ENCODE measurements around the gene PLIN5. TPM values are rescaled to one million over a fixed set of nuclear protein-coding genes. Genes with fewer than 3 reads are reported as not detected.

The PLIN5 gene
- total RNA-seq, 2 experiments from 2014 or later = not detected

DNA sequence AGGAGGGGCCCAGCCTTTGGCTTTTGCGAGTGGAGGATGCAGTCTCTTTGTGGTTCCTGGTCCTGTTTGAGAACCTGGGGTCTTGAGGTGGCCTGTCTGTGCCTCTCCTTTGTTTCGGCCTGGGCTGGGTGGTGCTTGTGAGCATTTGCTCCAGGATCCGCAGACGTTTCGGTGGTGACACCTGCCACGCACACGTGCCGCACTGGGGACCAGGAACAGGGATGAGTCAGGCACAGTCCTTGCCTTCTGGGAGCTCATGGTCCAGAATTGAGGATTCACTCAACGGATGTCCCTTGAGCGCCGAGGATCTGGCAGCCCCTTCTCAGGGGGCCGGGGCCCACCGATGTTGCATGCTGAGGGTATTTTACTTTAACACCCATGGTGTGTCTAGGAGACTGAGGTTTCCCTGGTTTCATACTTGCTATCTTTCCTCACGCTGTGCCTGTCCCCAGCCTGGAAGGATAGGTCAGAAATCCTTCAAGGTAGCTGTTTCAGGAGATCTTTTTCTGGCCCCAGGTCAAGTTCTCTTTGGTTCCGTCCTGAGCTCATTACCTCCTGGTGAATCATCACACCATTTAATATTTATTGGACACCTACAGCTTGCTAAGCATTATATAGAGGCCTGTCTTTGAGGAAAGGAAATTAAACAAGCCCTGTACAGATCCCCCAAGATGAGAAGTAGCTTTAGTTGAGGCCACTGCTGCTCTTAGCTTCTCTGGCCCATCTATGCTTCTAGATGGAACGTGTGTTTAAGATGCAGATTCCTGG is 57.8 kb downstream of the PLIN5 start:
- CTCF ChIA-PET = interaction anchor here (0.7 kb wide), 1 partner anchor 48 kb away, joined by 3 read pairs; no protein-coding TSS in a partner anchor
- Mint-ChIP-seq H3K4me3 (no peak overlapping the region), H3K36me3 (peaks cover 5% of the 10 kb centered on the region), H3K9me3 (ENCODE audit: low read depth) (no peaks in the 10 kb centered on the region), H3K4me1 (peaks cover 16% of the 10 kb centered on the region), H3K27ac (no peak overlapping the region), H3K27me3 (no peaks in the 10 kb centered on the region)
- no peak for DNase-seq
- no peak for ATAC-seq

DNA sequence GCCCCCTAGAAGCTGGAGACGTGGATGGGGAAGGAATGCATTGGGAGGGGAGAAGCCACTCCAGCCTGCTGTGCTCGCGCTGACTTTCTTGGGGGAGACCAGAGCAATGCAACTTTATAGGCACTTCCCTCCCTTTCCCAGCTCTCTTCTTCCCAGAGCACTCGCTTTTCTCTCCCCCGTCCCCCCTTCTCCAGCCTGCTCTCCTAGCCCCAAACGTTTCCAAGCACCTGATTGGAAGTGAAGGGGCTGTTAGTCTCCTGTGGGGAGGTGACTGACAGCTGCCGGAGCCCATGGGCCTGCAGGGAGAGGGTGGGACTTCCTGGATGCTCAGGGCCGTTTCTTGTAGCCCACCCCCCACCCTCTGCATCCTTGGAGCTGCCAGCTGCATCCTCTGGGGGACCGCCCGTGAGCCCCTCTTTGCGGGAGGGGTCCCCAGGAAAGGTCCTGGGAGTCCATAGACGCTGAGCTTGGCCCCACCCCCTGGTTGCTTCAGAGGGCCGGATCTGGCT is 60.5 kb downstream of the PLIN5 start:
- CTCF ChIA-PET = interaction anchor here (0.7 kb wide), 1 partner anchor 485 kb away, joined by 3 read pairs; no protein-coding TSS in a partner anchor
- DNase-seq = no peak
- H3K27me3 Mint-ChIP-seq = no peaks in the 10 kb centered on the region
- peak overlapping the region; percentile 70 for H3K27ac Mint-ChIP-seq
- H3K4me1 Mint-ChIP-seq = peaks cover 21% of the 10 kb centered on the region
- peak overlapping the region; percentile 72 for H3K4me3 Mint-ChIP-seq
- no peak for ATAC-seq
- peaks cover 5% of the 10 kb centered on the region for H3K36me3 Mint-ChIP-seq
- no peaks in the 10 kb centered on the region for H3K9me3 Mint-ChIP-seq (ENCODE audit: low read depth)

DNA sequence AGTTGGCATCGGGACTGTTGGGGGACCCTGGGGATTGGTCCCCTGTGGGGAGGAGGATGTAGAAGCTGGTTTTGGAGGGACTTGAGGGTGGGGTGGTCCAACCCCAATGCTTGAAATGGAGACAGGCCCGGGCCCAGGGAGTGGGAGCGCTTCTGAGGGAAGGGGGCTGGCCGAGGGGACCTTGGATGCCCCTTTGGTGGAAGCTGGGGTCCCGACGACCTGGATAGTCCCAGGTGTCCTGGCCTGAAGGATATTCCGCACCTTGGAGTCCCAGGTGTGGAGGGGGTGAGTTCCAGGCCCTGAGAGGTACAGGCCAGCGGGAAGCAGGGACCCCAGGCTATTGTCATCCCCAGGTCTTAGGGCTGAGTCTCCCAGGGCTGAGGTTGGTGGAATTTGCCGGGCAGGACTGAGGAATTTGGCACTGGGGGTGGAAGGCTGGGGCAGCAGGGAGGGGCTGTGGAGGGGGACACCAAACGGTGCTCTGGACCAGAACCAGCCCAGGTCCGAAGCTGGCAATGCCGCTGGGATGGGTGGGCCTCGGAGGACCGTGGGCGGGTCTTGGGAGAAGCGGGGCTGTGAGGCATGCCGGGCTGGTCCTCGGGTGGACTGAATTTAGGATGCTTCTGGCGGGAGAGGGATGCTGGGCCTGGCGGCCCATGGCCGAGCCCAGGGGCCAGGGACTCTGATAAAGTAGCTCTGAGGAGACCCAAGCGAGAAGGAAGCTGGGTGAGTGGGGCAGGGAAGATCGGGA is 61.1 kb downstream of the PLIN5 start:
- Mint-ChIP-seq H3K4me3 (peak overlapping the region; percentile 72), H3K36me3 (peaks cover 5% of the 10 kb centered on the region), H3K27me3 (no peaks in the 10 kb centered on the region), H3K4me1 (peaks cover 23% of the 10 kb centered on the region), H3K27ac (peak overlapping the region; percentile 70), H3K9me3 (ENCODE audit: low read depth) (no peaks in the 10 kb centered on the region)
- CTCF ChIA-PET = interaction anchor here (1.2 to 3.1 kb wide), 2 partner anchors 11 to 50 kb away, joined by 3 to 16 read pairs; no protein-coding TSS in a partner anchor
- DNase-seq (no peak), ATAC-seq (no peak)

DNA sequence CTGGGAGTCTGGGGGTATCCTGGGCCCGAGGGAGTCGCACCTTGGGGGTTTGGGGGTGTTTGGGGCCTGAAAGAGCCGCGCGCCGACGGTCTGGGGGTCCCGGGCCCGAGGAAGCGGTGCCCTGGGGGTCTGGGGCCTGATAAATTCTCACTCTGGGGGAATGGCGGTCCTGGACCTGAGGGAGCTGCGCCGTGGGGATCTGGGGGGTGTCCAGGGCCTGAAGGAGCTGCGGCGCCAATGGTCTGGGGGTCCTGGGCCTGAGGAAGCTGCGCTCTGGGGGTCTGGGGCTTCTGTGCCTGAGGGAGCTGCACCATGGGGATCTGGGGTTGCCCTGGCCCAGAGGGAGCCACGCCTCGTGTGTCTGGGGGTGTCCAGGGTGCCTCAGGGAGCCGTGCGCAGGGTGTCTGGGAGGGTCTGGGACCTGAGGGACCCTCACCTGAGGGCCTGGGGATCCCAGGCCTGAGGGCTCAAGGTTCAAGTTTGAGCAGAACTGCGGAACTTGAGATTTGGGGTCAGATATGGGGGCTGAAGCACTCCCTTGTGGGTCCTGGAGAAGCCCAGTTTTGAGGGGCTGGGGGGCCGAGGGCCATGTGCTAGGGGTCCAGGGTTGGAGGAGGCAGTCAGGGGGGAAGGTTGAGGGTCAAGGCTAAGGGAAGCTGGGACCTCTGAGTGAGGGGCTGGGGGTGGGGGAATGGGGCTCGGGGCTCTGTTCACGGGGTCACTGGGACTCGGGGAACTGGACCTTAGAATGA is 61.8 kb downstream of the PLIN5 start:
- peak; percentile 40 for DNase-seq
- CTCF ChIA-PET = interaction anchor here (1.2 to 3.1 kb wide), 2 partner anchors 10 to 51 kb away, joined by 3 to 16 read pairs; no protein-coding TSS in a partner anchor
- no peak for ATAC-seq
- H3K4me3 Mint-ChIP-seq = peak overlapping the region; percentile 72
- no peaks in the 10 kb centered on the region for H3K9me3 Mint-ChIP-seq (ENCODE audit: low read depth)
- peak overlapping the region; percentile 59 for H3K27ac Mint-ChIP-seq
- no peaks in the 10 kb centered on the region for H3K27me3 Mint-ChIP-seq
- H3K36me3 Mint-ChIP-seq = peaks cover 5% of the 10 kb centered on the region
- H3K4me1 Mint-ChIP-seq = peaks cover 23% of the 10 kb centered on the region

Other genes starting within 250 kb of the PLIN5 start
- gene TMIGD2, start 232.8 kb downstream of the PLIN5 start, total RNA-seq = 10 to 100 TPM; 29.8 to 40.7 TPM
- 10 to 100 TPM; 24.7 to 30.6 TPM for gene FSD1, start 230.6 kb downstream of the PLIN5 start, total RNA-seq
- 1 to 10 TPM; 8.8 to 9.6 TPM for gene STAP2, start 196.4 kb downstream of the PLIN5 start, total RNA-seq
- gene MPND, start 191.7 kb downstream of the PLIN5 start, total RNA-seq = 10 to 100 TPM; 24.1 to 25.4 TPM
- 10 to 100 TPM; 43.3 to 57.7 TPM for gene SH3GL1, start 134.7 kb downstream of the PLIN5 start, total RNA-seq
- 100 to 1,000 TPM; 118 to 126 TPM for gene CHAF1A, start 132.6 kb downstream of the PLIN5 start, total RNA-seq
- gene UBXN6, start 77.4 kb downstream of the PLIN5 start, total RNA-seq = 10 to 100 TPM; 41.0 to 45.8 TPM
- 10 to 100 TPM; 57.8 to 60.2 TPM for gene HDGFL2, start 62.9 kb downstream of the PLIN5 start, total RNA-seq
- not detected for gene PLIN4, start 16.7 kb downstream of the PLIN5 start, total RNA-seq
- gene LRG1, start 4.8 kb upstream of the PLIN5 start, total RNA-seq = under 1 TPM; 0.32 to 0.35 TPM
- gene SEMA6B, start 24.5 kb upstream of the PLIN5 start, total RNA-seq = not detected
- gene TNFAIP8L1, start 104.3 kb upstream of the PLIN5 start, total RNA-seq = 10 to 100 TPM; 15.7 to 20.1 TPM
- 10 to 100 TPM; 47.7 to 60.8 TPM for gene MYDGF, start 135.1 kb upstream of the PLIN5 start, total RNA-seq
- gene DPP9, start 188.6 kb upstream of the PLIN5 start, total RNA-seq = 10 to 100 TPM; 92.5 to 98.0 TPM